HFF-Myc (cell line): ENCODE results near the gene GLMP.

Source experiments
- DNase-seq: peaks from one replicate; pipeline ENCODE4 v3.0.0-alpha.2; 2011; ENCODE audit warnings: low read depth; ENCODE audit errors: extremely low read depth
- H3K4me3 ChIP-seq: replicated peaks from 2 replicates; pipeline ENCODE4 v1.5.1; 2011; ENCODE audit warnings: low read depth, mild to moderate bottlenecking, control low read depth, low read length
- TF ChIP-seq, protein P1 (sequence below): IDR thresholded peaks from 2 replicates; pipeline ENCODE4 v1.5.1; 2012; ENCODE audit warnings: mild to moderate bottlenecking, low read depth, low read length, control low read depth; ENCODE audit errors: missing control alignments

Gene GLMP

DNA sequence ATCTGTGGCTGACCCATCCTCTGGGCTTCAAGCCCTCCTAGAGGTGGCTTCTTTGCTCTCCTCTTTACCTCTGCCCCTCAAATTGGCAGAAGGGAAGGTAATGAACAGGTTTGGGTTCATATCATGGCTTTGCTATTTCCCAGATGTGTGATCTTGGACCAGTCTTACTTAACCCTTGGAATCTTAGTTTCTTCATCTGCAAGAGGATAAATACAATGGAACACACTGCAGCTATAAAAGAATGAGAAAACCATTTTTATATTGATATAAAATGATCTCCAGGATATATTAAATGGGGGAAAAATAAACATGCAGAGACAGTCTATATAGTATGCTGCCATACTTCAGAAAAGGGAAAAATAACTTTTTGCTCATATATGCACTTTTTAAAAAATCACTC is 5.6 kb downstream of the GLMP start:
- no peak overlapping the region for H3K4me3 ChIP-seq
- TF ChIP-seq, protein P1, sequence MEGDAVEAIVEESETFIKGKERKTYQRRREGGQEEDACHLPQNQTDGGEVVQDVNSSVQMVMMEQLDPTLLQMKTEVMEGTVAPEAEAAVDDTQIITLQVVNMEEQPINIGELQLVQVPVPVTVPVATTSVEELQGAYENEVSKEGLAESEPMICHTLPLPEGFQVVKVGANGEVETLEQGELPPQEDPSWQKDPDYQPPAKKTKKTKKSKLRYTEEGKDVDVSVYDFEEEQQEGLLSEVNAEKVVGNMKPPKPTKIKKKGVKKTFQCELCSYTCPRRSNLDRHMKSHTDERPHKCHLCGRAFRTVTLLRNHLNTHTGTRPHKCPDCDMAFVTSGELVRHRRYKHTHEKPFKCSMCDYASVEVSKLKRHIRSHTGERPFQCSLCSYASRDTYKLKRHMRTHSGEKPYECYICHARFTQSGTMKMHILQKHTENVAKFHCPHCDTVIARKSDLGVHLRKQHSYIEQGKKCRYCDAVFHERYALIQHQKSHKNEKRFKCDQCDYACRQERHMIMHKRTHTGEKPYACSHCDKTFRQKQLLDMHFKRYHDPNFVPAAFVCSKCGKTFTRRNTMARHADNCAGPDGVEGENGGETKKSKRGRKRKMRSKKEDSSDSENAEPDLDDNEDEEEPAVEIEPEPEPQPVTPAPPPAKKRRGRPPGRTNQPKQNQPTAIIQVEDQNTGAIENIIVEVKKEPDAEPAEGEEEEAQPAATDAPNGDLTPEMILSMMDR: no peak
- DNase-seq: no peak

DNA sequence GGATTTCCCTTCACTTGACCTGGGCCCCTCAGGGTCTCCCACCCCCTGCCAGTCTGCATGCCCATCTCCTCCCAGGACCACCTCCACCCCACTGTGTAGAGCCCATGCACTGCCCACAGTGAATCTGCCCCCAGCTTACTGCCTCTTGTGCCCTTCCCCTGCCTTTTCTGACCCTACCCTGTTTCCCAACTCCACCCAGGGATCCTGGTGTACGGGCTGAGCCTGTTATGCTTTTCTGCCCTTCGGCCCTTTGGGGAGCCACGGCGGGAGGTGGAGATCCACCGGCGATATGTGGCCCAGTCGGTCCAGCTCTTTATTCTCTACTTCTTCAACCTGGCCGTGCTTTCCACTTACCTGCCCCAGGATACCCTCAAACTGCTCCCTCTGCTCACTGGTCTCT is 9.4 kb downstream of the GLMP start:
- TF ChIP-seq, protein P1: no peak
- DNase-seq: no peak

DNA sequence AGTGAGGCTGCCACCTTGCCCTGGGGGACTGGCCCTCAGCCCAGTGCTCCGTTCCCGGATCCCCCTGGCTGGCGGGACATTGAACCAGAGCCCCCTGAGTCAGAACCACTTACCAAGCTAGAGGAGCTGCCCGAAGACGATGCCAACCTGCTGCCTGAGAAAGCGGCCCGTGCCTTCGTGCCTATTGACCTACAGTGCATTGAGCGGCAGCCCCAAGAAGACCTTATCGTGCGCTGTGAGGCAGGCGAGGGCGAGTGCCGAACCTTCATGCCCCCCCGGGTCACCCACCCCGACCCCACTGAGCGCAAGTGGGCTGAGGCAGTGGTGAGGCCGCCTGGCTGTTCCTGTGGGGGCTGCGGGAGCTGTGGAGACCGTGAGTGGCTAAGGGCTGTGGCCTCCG is 10.0 kb downstream of the GLMP start:
- TF ChIP-seq, protein P1: no peak
- no peak overlapping the region for H3K4me3 ChIP-seq
- no peak for DNase-seq

More for the DNA sequence above, 9.4 kb downstream of the GLMP start:
- H3K4me3 ChIP-seq: no peak overlapping the region

DNA sequence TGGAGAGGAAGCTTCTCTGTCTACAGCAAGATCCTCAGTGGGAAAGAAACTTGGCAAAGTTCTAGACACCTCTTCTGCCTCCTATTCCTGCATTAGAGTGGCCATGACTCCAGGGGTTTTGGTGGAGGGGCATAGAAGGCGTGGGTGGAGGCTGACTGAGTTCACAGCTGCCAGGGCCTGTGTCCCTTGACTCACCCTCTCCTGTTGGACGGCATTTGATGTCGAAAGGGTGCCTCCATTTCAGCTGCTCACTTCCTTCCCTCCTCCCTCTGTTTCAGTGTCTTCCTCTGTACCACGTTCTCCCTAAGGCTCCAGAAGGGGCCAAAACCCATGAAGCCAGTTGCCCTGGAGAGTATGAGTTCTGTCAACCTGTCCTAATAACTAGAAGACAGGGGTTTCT is 10.7 kb downstream of the GLMP start:
- no peak overlapping the region for H3K4me3 ChIP-seq
- TF ChIP-seq, protein P1: no peak
- DNase-seq: no peak

DNA sequence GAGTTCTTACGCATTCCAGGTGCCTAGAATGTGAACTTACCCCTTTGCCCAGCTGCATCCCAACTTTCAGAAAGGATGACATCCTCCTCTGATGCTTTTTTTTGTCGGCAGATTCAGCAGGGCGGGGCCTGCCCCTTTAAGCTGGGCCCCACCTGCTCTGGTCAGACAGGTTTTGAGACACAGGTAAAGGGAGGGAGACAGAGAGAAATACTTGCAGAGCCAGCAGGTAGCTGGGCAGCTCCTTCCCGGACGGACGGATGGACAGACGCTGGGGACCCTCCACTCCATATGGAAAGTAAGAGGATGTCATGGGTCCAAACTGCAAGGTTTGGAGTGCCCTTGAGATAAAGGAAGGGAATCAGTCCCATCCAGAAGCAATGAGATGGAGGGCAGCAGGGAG is 11.4 kb downstream of the GLMP start, which contains the start of gene TMEM79:
Gene TMEM79 (plus strand): TSS at position 214 of the 400 bp plus-strand sequence. CDS start 902 bp downstream, outside the sequence.
- TF ChIP-seq, protein P1: no peak
- DNase-seq: no peak

DNA sequence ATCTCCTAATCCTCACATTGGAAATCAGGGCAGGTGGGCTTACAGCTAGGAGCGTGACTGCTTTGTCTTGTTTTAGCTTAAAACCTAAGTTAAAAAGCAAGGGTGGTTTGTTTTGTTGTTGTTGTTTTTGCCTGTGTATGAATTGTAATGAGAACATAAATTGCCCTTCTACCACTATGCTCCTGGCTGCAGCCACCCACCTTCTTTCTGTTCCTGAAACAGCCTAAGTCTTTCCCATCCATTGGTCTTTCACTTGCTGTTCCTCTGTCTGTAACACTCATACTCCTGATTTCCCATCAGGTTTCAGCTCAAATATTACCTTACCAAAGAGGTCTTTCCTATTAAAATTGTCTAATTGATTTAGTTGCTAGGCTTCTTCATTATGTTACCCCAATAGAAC is 12.0 kb downstream of the GLMP start:
- no peak for DNase-seq
- peak overlapping the region; percentile 77 for H3K4me3 ChIP-seq
- TF ChIP-seq, protein P1: no peak

More for the DNA sequence above, 11.4 kb downstream of the GLMP start, which contains the start of gene TMEM79:
- peak within 1 kb of the TSS; percentile 77 for H3K4me3 ChIP-seq
